ENCODE measurements around the gene GPR161. TPM values are rescaled to one million over a fixed set of nuclear protein-coding genes. Genes with fewer than 3 reads are reported as not detected.

Gene GPR161
- total RNA-seq, 1 donor from 2014 or later = 21.9 TPM

GRCh38 chr1:168054117-168054516 is 82.6 kb downstream of the GPR161 start:
- DNase-seq (ENCODE audit: low read depth) (no peak), FAIRE-seq (no peak)
- Mint-ChIP-seq H3K27me3 (ENCODE audit: low read depth, unreplicated experiment) (no peaks in the 10 kb centered on the region), H3K36me3 (ENCODE audit: low read depth, unreplicated experiment) (peaks cover 2% of the 10 kb centered on the region), H3K9me3 (ENCODE audit: unreplicated experiment) (no peaks in the 10 kb centered on the region), H3K27ac (ENCODE audit: unreplicated experiment) (no peak overlapping the region), H3K4me1 (ENCODE audit: low read depth, unreplicated experiment) (peaks cover 3% of the 10 kb centered on the region), H3K4me3 (ENCODE audit: unreplicated experiment) (no peak overlapping the region)
- H3K4me3 ChIP-seq (ENCODE audit: insufficient read depth, low read depth, low read length) = no peak overlapping the region
- H3K27me3 ChIP-seq (ENCODE audit: insufficient read depth, low read length) = no peaks in the 10 kb centered on the region
- H3K36me3 ChIP-seq (ENCODE audit: insufficient read depth, low read length) = no peaks in the 10 kb centered on the region
- H2AFZ ChIP-seq (ENCODE audit: low read depth, low read length) = no peak overlapping the region
- H3K4me2 ChIP-seq (ENCODE audit: low read length) = no peak overlapping the region
- H3K9ac ChIP-seq (ENCODE audit: low read length) = no peak overlapping the region
- no peak overlapping the region for H3K27ac ChIP-seq (ENCODE audit: low read depth, low read length)
- H3K79me2 ChIP-seq (ENCODE audit: insufficient read depth, low read length) = no peaks in the 10 kb centered on the region
- H4K20me1 ChIP-seq (ENCODE audit: insufficient read depth, low read length) = no peaks in the 10 kb centered on the region
- no peaks in the 10 kb centered on the region for H3K4me1 ChIP-seq (ENCODE audit: insufficient read depth, low read length)
- H3K9me3 ChIP-seq (ENCODE audit: insufficient read depth, low read depth, low read length) = no peaks in the 10 kb centered on the region
- TF ChIP-seq EZH2 (IDR thresholded peaks at IDR 0.05; ENCODE audit: insufficient read depth, low read length) = no peak
- TF ChIP-seq CTCF (IDR thresholded peaks at IDR 0.05; ENCODE audit: insufficient read depth, low read depth, low read length) = no peak

GRCh38 chr1:168053681-168054080 is 83.0 kb downstream of the GPR161 start:
- no peak overlapping the region for H3K9ac ChIP-seq (ENCODE audit: low read length)
- no peaks in the 10 kb centered on the region for H3K27me3 ChIP-seq (ENCODE audit: insufficient read depth, low read length)
- FAIRE-seq = no peak
- no peak overlapping the region for H3K27ac ChIP-seq (ENCODE audit: low read depth, low read length)
- no peak overlapping the region for H3K4me3 Mint-ChIP-seq (ENCODE audit: unreplicated experiment)
- no peak overlapping the region for H3K27ac Mint-ChIP-seq (ENCODE audit: unreplicated experiment)
- no peaks in the 10 kb centered on the region for H3K4me1 ChIP-seq (ENCODE audit: insufficient read depth, low read length)
- no peak for DNase-seq (ENCODE audit: low read depth)
- H4K20me1 ChIP-seq (ENCODE audit: insufficient read depth, low read length) = no peaks in the 10 kb centered on the region
- no peaks in the 10 kb centered on the region for H3K36me3 ChIP-seq (ENCODE audit: insufficient read depth, low read length)
- H3K36me3 Mint-ChIP-seq (ENCODE audit: low read depth, unreplicated experiment) = peaks cover 2% of the 10 kb centered on the region
- H3K4me2 ChIP-seq (ENCODE audit: low read length) = no peak overlapping the region
- no peak for TF ChIP-seq CTCF (IDR thresholded peaks at IDR 0.05; ENCODE audit: insufficient read depth, low read depth, low read length)
- TF ChIP-seq EZH2 (IDR thresholded peaks at IDR 0.05; ENCODE audit: insufficient read depth, low read length) = no peak
- no peaks in the 10 kb centered on the region for H3K9me3 Mint-ChIP-seq (ENCODE audit: unreplicated experiment)
- no peak overlapping the region for H2AFZ ChIP-seq (ENCODE audit: low read depth, low read length)
- no peaks in the 10 kb centered on the region for H3K9me3 ChIP-seq (ENCODE audit: insufficient read depth, low read depth, low read length)
- no peaks in the 10 kb centered on the region for H3K27me3 Mint-ChIP-seq (ENCODE audit: low read depth, unreplicated experiment)
- no peaks in the 10 kb centered on the region for H3K79me2 ChIP-seq (ENCODE audit: insufficient read depth, low read length)
- no peak overlapping the region for H3K4me3 ChIP-seq (ENCODE audit: insufficient read depth, low read depth, low read length)
- peaks cover 3% of the 10 kb centered on the region for H3K4me1 Mint-ChIP-seq (ENCODE audit: low read depth, unreplicated experiment)

GRCh38 chr1:168050880-168051279 is 85.8 kb downstream of the GPR161 start:
- TF ChIP-seq CTCF (IDR thresholded peaks at IDR 0.05; ENCODE audit: insufficient read depth, low read depth, low read length) (no peak), EZH2 (IDR thresholded peaks at IDR 0.05; ENCODE audit: insufficient read depth, low read length) (no peak)
- no peaks in the 10 kb centered on the region for H3K4me1 ChIP-seq (ENCODE audit: insufficient read depth, low read length)
- no peak overlapping the region for H2AFZ ChIP-seq (ENCODE audit: low read depth, low read length)
- Mint-ChIP-seq H3K4me3 (ENCODE audit: unreplicated experiment) (no peak overlapping the region), H3K27me3 (ENCODE audit: low read depth, unreplicated experiment) (no peaks in the 10 kb centered on the region), H3K36me3 (ENCODE audit: low read depth, unreplicated experiment) (peaks cover 2% of the 10 kb centered on the region), H3K4me1 (ENCODE audit: low read depth, unreplicated experiment) (peaks cover 3% of the 10 kb centered on the region), H3K9me3 (ENCODE audit: unreplicated experiment) (no peaks in the 10 kb centered on the region), H3K27ac (ENCODE audit: unreplicated experiment) (no peak overlapping the region)
- H3K9me3 ChIP-seq (ENCODE audit: insufficient read depth, low read depth, low read length) = no peaks in the 10 kb centered on the region
- FAIRE-seq (no peak), DNase-seq (ENCODE audit: low read depth) (no peak)
- H3K79me2 ChIP-seq (ENCODE audit: insufficient read depth, low read length) = no peaks in the 10 kb centered on the region
- H3K4me3 ChIP-seq (ENCODE audit: insufficient read depth, low read depth, low read length) = no peak overlapping the region
- no peaks in the 10 kb centered on the region for H3K27me3 ChIP-seq (ENCODE audit: insufficient read depth, low read length)
- H3K9ac ChIP-seq (ENCODE audit: low read length) = no peak overlapping the region
- H3K36me3 ChIP-seq (ENCODE audit: insufficient read depth, low read length) = no peaks in the 10 kb centered on the region
- no peak overlapping the region for H3K27ac ChIP-seq (ENCODE audit: low read depth, low read length)
- H3K4me2 ChIP-seq (ENCODE audit: low read length) = no peak overlapping the region
- no peaks in the 10 kb centered on the region for H4K20me1 ChIP-seq (ENCODE audit: insufficient read depth, low read length)

Data from astrocyte (in vitro differentiated cells and primary cell).